ENCODE measurements around the gene ATG16L1. TPM values are rescaled to one million over a fixed set of nuclear protein-coding genes. Genes with fewer than 3 reads are reported as not detected.

The ATG16L1 gene
- total RNA-seq, 1 donor from 2014 or later: 29.3 TPM

GRCh38 chr2:233240897-233241296, 10.6 kb upstream of the ATG16L1 start:
- peaks cover 7% of the 10 kb centered on the region for H3K27me3 Mint-ChIP-seq (ENCODE audit: unreplicated experiment)
- peaks cover 6% of the 10 kb centered on the region for H3K36me3 Mint-ChIP-seq (ENCODE audit: unreplicated experiment)
- H3K9me3 Mint-ChIP-seq (ENCODE audit: unreplicated experiment): no peaks in the 10 kb centered on the region
- H3K27ac Mint-ChIP-seq (ENCODE audit: unreplicated experiment): no peak overlapping the region
- no peak overlapping the region for H3K4me3 Mint-ChIP-seq (ENCODE audit: unreplicated experiment)
- no peak for DNase-seq
- no peaks in the 10 kb centered on the region for H3K4me1 Mint-ChIP-seq (ENCODE audit: low read depth, unreplicated experiment)
- no peak for TF ChIP-seq CTCF (IDR thresholded peaks at IDR 0.05; ENCODE audit: partially characterized antibody, unreplicated experiment)

- Mint-ChIP-seq H3K4me3 (ENCODE audit: unreplicated experiment) (no peak overlapping the region), H3K9me3 (ENCODE audit: unreplicated experiment) (no peaks in the 10 kb centered on the region), H3K36me3 (ENCODE audit: unreplicated experiment) (peaks cover 6% of the 10 kb centered on the region), H3K27ac (ENCODE audit: unreplicated experiment) (no peak overlapping the region), H3K27me3 (ENCODE audit: unreplicated experiment) (peaks cover 7% of the 10 kb centered on the region), H3K4me1 (ENCODE audit: low read depth, unreplicated experiment) (no peaks in the 10 kb centered on the region)
- DNase-seq: no peak
- TF ChIP-seq CTCF (IDR thresholded peaks at IDR 0.05; ENCODE audit: partially characterized antibody, unreplicated experiment): no peak
These were observed 9.7 kb upstream of the ATG16L1 start for GRCh38 chr2:233241803-233242202.

GRCh38 chr2:233242231-233242927, 9.1 kb upstream of the ATG16L1 start:
- Mint-ChIP-seq H3K4me3 (ENCODE audit: unreplicated experiment) (no peak overlapping the region), H3K27me3 (ENCODE audit: unreplicated experiment) (peaks cover 7% of the 10 kb centered on the region), H3K36me3 (ENCODE audit: unreplicated experiment) (no peaks in the 10 kb centered on the region), H3K9me3 (ENCODE audit: unreplicated experiment) (no peaks in the 10 kb centered on the region), H3K27ac (ENCODE audit: unreplicated experiment) (no peak overlapping the region), H3K4me1 (ENCODE audit: low read depth, unreplicated experiment) (no peaks in the 10 kb centered on the region)
- DNase-seq: no peak
- TF ChIP-seq CTCF (IDR thresholded peaks at IDR 0.05; ENCODE audit: partially characterized antibody, unreplicated experiment): no peak

GRCh38 chr2:233243348-233243747, 8.1 kb upstream of the ATG16L1 start:
- Mint-ChIP-seq H3K9me3 (ENCODE audit: unreplicated experiment) (no peaks in the 10 kb centered on the region), H3K36me3 (ENCODE audit: unreplicated experiment) (no peaks in the 10 kb centered on the region), H3K27ac (ENCODE audit: unreplicated experiment) (no peak overlapping the region), H3K27me3 (ENCODE audit: unreplicated experiment) (peaks cover 5% of the 10 kb centered on the region), H3K4me1 (ENCODE audit: low read depth, unreplicated experiment) (no peaks in the 10 kb centered on the region), H3K4me3 (ENCODE audit: unreplicated experiment) (no peak overlapping the region)
- no peak for DNase-seq
- TF ChIP-seq CTCF (IDR thresholded peaks at IDR 0.05; ENCODE audit: partially characterized antibody, unreplicated experiment): no peak

GRCh38 chr2:233244818-233245217, 6.7 kb upstream of the ATG16L1 start:
- DNase-seq: no peak
- H3K4me3 Mint-ChIP-seq (ENCODE audit: unreplicated experiment): no peak overlapping the region
- TF ChIP-seq CTCF (IDR thresholded peaks at IDR 0.05; ENCODE audit: partially characterized antibody, unreplicated experiment): no peak
- H3K27ac Mint-ChIP-seq (ENCODE audit: unreplicated experiment): no peak overlapping the region
- no peaks in the 10 kb centered on the region for H3K4me1 Mint-ChIP-seq (ENCODE audit: low read depth, unreplicated experiment)
- peaks cover 4% of the 10 kb centered on the region for H3K27me3 Mint-ChIP-seq (ENCODE audit: unreplicated experiment)
- no peaks in the 10 kb centered on the region for H3K9me3 Mint-ChIP-seq (ENCODE audit: unreplicated experiment)
- no peaks in the 10 kb centered on the region for H3K36me3 Mint-ChIP-seq (ENCODE audit: unreplicated experiment)

Measured in glutamatergic neuron (in vitro differentiated cells).